Nephron progenitor cell (in vitro differentiated cells): ENCODE measurements around the gene ALMS1.
"Not testable (repeated sequence)": the region's sequence is repeated elsewhere in the genome, so short reads cannot be mapped to it uniquely, and the experiment has no call there.

Experiments used
- DNase-seq: peaks from one replicate; pipeline ENCODE4 v3.0.0; 2021
- H3K27ac Mint-ChIP-seq: 2 replicates; pipeline ENCODE4 v1.8.0; 2021; ENCODE audit warnings: mild to moderate bottlenecking, moderate library complexity, mixed read lengths
- H3K27me3 Mint-ChIP-seq: 2 replicates; pipeline ENCODE4 v1.8.0; 2021; ENCODE audit warnings: mild to moderate bottlenecking, low read depth, mixed read lengths; ENCODE audit not compliant: poor library complexity
- H3K36me3 Mint-ChIP-seq: 2 replicates; pipeline ENCODE4 v1.8.0; 2021; ENCODE audit warnings: low read depth, mixed read lengths
- H3K4me1 Mint-ChIP-seq: 2 replicates; pipeline ENCODE4 v1.8.0; 2021; ENCODE audit warnings: mixed read lengths
- H3K4me3 Mint-ChIP-seq: 2 replicates; pipeline ENCODE4 v1.8.0; 2021; ENCODE audit warnings: mild to moderate bottlenecking, moderate library complexity, mixed read lengths
- H3K9me3 Mint-ChIP-seq: 2 replicates; pipeline ENCODE4 v1.8.0; 2021; ENCODE audit warnings: mild to moderate bottlenecking, moderate library complexity, mixed read lengths
- TF ChIP-seq, protein P1 (sequence below): fragments of 200-600 bp; sonication (generic); IDR thresholded peaks from 2 replicates; pipeline ENCODE4 v1.5.0; 2021; ENCODE audit warnings: antibody characterized with exemption

Gene ALMS1

GRCh38 chr2:73494031-73494430, 108.4 kb downstream of the ALMS1 start:
- H3K9me3 Mint-ChIP-seq: no peaks in the 10 kb centered on the region
- H3K27me3 Mint-ChIP-seq: no peaks in the 10 kb centered on the region
- no peak for DNase-seq
- H3K4me1 Mint-ChIP-seq: no peaks in the 10 kb centered on the region
- no peak overlapping the region for H3K27ac Mint-ChIP-seq
- TF ChIP-seq, protein P1, sequence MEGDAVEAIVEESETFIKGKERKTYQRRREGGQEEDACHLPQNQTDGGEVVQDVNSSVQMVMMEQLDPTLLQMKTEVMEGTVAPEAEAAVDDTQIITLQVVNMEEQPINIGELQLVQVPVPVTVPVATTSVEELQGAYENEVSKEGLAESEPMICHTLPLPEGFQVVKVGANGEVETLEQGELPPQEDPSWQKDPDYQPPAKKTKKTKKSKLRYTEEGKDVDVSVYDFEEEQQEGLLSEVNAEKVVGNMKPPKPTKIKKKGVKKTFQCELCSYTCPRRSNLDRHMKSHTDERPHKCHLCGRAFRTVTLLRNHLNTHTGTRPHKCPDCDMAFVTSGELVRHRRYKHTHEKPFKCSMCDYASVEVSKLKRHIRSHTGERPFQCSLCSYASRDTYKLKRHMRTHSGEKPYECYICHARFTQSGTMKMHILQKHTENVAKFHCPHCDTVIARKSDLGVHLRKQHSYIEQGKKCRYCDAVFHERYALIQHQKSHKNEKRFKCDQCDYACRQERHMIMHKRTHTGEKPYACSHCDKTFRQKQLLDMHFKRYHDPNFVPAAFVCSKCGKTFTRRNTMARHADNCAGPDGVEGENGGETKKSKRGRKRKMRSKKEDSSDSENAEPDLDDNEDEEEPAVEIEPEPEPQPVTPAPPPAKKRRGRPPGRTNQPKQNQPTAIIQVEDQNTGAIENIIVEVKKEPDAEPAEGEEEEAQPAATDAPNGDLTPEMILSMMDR: no peak
- H3K4me3 Mint-ChIP-seq: no peak overlapping the region
- peaks cover 54% of the 10 kb centered on the region for H3K36me3 Mint-ChIP-seq

- Mint-ChIP-seq H3K9me3 (peaks cover 55% of the 10 kb centered on the region), H3K4me1 (no peaks in the 10 kb centered on the region), H3K36me3 (peaks cover 73% of the 10 kb centered on the region), H3K27me3 (peaks cover 3% of the 10 kb centered on the region), H3K4me3 (no peak overlapping the region), H3K27ac (no peak overlapping the region)
- DNase-seq: no peak
- TF ChIP-seq, protein P1: no peak
Measured at GRCh38 chr2:73503992-73504570, 118.4 kb downstream of the ALMS1 start.

- Mint-ChIP-seq H3K36me3 (peaks cover 73% of the 10 kb centered on the region), H3K9me3 (peaks cover 61% of the 10 kb centered on the region)
- not testable (repeated sequence) for H3K27ac Mint-ChIP-seq, DNase-seq, H3K4me3 Mint-ChIP-seq, H3K27me3 Mint-ChIP-seq, H3K4me1 Mint-ChIP-seq
Measured at GRCh38 chr2:73504850-73505249, 119.2 kb downstream of the ALMS1 start.

DNA sequence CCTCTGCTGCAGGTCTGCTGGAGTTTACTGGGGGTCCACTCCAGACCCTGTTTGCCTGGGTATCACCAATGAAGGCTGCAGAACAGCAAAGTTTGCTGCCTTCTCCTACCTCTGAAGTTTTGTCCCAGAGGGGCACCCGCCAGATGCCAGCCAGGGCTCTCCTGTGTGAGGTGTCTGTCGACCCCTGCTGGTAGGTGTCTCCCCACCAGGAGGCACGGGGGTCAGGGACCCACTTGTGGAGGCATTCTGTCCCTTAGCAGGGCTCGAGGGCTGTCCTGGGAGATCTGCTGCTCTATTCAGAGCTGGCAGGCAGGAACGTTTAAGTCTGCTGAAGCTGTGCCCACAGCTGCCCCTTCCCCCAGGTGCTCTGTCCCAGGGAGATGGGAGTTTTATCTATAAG, 124.8 kb downstream of the ALMS1 start:
- not testable (repeated sequence) for H3K27me3 Mint-ChIP-seq, H3K4me3 Mint-ChIP-seq, DNase-seq, H3K27ac Mint-ChIP-seq, H3K4me1 Mint-ChIP-seq
- H3K36me3 Mint-ChIP-seq: peaks cover 90% of the 10 kb centered on the region
- H3K9me3 Mint-ChIP-seq: peaks cover 63% of the 10 kb centered on the region

DNA sequence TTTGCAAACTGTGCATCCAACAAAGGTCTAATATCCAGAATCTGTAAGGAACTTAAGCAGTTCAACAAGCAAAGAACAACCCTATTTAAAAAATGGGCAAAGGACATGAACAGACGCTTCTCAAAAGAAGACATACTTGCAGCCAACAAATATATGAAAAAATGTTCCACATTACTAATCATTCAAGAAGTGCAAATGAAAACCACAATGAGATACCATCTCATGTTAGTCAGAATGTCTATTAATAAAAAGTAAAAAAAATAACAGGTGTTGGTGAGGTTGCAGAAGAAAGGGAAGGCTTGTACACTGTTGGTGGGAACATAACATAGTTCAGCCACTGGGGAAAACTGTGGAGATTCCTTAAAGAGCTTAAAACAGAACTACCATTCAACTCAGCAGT, 130.4 kb downstream of the ALMS1 start:
- DNase-seq: no peak
- Mint-ChIP-seq H3K36me3 (peaks cover 74% of the 10 kb centered on the region), H3K4me3 (no peak overlapping the region), H3K4me1 (no peaks in the 10 kb centered on the region), H3K9me3 (peaks cover 26% of the 10 kb centered on the region), H3K27ac (no peak overlapping the region), H3K27me3 (no peaks in the 10 kb centered on the region)
- TF ChIP-seq, protein P1: no peak

DNA sequence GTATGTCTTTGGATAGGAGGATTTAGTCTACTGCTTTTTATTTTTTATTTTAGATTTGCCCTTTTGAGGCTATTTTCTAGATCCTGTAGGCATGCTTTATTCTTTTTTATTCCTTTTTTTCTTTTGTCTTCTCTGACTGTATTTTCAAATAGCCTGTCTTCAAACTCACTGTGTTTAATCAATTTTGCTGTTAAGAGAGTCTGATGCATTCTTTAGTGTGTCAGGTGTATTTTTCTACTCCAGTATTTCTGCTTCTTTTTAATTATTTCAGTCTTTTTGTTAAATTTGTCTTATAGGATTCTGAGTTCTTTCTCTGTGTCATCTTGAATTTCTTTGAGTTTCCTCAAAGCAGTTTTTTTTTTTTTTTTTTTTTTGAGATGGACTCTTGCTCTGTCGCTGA, 143.1 kb downstream of the ALMS1 start:
- Mint-ChIP-seq H3K36me3 (peaks cover 95% of the 10 kb centered on the region), H3K9me3 (peaks cover 78% of the 10 kb centered on the region), H3K4me1 (no peaks in the 10 kb centered on the region), H3K27ac (no peak overlapping the region), H3K4me3 (no peak overlapping the region), H3K27me3 (no peaks in the 10 kb centered on the region)
- DNase-seq: no peak
- TF ChIP-seq, protein P1: no peak

DNA sequence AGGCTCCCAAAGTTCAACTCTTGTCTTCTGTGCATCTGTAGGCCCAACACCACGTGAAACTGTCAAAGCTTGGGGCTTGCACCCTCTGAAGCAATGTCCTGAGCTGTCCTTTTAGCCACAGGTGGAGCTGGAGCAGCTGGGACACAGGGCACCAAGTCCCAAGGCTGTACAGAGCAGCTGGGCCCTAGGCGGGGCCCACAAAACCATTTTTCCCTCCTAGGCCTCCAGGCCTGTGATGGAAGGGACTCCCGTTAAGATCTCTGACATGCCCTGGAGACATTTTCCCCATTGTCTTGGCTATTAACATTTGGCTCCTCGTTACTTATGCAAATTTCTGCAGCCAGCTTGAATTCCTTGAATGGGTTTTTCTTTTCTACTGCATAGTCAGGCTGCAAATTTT, 145.1 kb downstream of the ALMS1 start:
- not testable (repeated sequence) for H3K27me3 Mint-ChIP-seq

More for the DNA sequence above, 145.1 kb downstream of the ALMS1 start:
- H3K4me1 Mint-ChIP-seq, H3K27ac Mint-ChIP-seq, H3K4me3 Mint-ChIP-seq, DNase-seq: not testable (repeated sequence)
- H3K9me3 Mint-ChIP-seq: peaks cover 70% of the 10 kb centered on the region
- H3K36me3 Mint-ChIP-seq: peaks cover 100% of the 10 kb centered on the region
